ENCODE measurements around the gene GAREM2. TPM values are rescaled to one million over a fixed set of nuclear protein-coding genes. Genes with fewer than 3 reads are reported as not detected.

GAREM2 gene
- total RNA-seq (2022; extraction: Qiagen RNA extraction): 5.8 to 8.5 TPM (median 7.0 TPM) in 5 replicates

GRCh38 chr2:26172871-26173775 is at the start of gene GAREM2:
TSS of gene GAREM2 (plus strand) at chr2:26173088. CDS start at chr2:26173221, 133 bp downstream.

Other genes with a start within 250 kb of the GAREM2 start
- gene KIF3C, start 190.6 kb upstream of the GAREM2 start, total RNA-seq (2022; extraction: Qiagen RNA extraction): 38.0 to 47.5 TPM (median 44.1 TPM) in 5 replicates
- 234 to 328 TPM (median 253 TPM) in 5 replicates for gene RAB10, start 139.0 kb upstream of the GAREM2 start, total RNA-seq (2022; extraction: Qiagen RNA extraction)
- 115 to 159 TPM (median 121 TPM) in 5 replicates for gene HADHA, start 71.5 kb downstream of the GAREM2 start, total RNA-seq (2022; extraction: Qiagen RNA extraction)
- gene HADHB, start 71.9 kb downstream of the GAREM2 start, total RNA-seq (2022; extraction: Qiagen RNA extraction): 99.2 to 104 TPM (median 100 TPM) in 5 replicates
- 14.4 to 21.6 TPM (median 16.7 TPM) in 5 replicates for gene SELENOI, start 173.1 kb downstream of the GAREM2 start, total RNA-seq (2022; extraction: Qiagen RNA extraction)
- 0.06 to 0.29 TPM (median 0.15 TPM) in 5 replicates for gene ADGRF3, start 173.7 kb downstream of the GAREM2 start, total RNA-seq (2022; extraction: Qiagen RNA extraction)
- 0.21 to 0.45 TPM (median 0.30 TPM) in 5 replicates for gene DRC1, start 228.8 kb downstream of the GAREM2 start, total RNA-seq (2022; extraction: Qiagen RNA extraction)